HG02884 (cell line): ENCODE results near the gene SMARCC1.

ENCODE experiments used
- ATAC-seq: cut with Tn5 transposase; IDR thresholded peaks from one replicate; pipeline ENCODE4 v1.9.1; 2021; ENCODE audit warnings: mild to moderate bottlenecking, moderate library complexity; ENCODE audit not compliant: unreplicated experiment

SMARCC1 gene

DNA sequence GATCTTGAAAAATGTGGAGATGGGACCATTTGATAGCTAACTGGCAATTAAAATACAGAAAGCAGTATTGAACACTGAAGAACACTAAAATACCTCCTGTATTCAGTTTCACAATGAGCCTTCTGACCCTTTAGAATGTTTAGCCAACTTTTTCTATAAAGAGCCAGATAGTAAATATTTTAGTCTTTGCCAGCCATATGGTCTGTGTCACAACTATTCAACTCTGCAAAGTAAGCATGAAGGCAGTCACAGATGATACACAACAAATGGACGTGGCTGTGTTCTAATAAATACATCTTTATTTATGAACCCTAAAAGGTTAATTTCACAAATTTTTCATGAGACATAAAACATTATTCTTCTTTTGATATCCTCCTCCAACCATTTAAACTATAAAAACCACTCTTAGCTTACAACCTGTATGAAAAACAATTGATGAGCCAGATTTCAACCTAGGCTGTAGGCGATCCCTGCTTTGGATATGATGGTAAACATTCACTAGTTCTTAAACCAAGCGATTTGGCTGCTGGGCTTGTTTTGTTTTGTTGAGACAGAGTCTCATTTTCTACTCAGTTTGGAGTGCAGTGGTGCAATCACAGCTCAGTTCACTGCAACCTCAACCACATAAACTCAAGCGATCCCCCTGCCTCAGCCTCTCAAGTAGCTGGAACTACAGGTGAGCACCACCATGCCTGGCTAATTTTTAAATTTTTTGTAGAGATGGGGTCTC lies 189.5 kb downstream of the SMARCC1 start:
- ATAC-seq: no peak

DNA sequence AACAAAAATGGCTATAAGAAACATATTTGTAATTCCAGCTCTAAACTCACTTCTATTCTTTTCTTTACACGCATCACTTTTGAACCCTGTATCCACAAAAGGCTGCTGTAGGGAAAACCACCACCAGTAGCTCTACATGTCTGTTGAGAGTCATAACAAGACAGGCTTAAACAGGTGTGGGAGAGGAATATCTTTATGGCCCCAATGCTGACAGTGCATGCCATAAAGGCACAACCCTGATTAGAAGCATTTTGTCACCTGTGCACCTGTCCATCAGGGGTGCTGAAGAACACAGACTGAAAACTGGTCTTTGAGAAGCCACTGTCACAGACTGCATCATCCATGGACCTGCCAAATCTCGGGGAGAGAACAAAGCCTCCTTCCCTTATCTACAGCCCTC lies 191.5 kb downstream of the SMARCC1 start:
- no peak for ATAC-seq

DNA sequence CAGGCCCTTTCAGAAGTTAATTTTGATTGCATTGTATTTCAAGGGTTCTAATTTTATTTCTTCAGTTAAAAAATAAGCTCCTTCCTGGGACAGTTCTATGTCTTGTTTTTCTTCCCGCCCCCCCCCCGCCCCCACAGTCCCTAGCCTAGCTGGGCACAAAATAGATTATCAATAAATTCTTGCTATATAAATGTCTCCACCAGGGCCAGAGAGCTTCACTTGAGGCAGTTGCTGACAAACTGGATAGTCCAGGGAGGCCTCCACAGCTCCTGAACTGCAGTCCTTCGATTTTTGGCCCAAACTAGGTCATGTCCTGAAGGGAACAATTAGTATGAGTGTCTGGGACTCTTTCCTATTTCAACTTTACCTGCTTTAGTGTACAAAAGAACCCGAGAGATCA lies 193.1 kb downstream of the SMARCC1 start:
- no peak for ATAC-seq

DNA sequence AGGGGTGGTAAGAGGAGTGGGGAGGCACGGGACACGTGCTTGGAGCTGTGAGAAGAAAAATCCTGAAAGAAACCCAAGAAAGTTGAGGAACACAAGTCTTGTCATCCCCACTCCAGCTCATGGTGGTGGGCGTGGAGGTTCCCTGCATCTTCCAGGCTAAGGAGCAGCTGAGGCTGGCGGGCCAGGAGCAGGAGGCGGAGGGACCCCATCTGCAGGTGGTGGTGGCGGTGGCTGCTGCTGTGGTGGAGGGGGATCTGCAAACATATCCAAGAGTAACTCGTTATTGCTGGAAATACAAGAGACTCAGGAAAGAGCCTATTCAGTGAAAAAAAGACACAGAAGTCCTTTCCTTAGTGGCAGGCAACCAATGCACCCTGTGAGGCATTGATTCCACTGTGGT lies 193.6 kb downstream of the SMARCC1 start:
- ATAC-seq: no peak

DNA sequence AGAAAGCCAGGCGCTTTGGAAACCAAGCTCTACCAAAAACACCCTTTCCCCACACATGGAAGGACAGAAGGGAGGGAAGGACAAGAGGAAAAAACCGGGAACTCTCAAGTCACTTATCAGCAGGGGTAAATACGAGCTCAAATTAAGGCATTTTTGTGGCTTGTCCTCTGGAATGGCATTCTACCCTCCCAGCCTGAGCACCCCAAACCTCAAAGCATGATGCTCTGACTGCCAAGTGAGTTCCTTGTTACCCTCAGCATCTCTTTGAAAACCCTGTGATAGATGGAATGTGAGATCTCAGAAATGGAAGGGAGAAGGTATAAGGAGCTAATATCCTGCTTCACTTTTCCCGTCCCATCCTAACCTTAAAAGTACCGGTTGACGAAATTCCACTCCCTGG lies 194.9 kb downstream of the SMARCC1 start:
- no peak for ATAC-seq

DNA sequence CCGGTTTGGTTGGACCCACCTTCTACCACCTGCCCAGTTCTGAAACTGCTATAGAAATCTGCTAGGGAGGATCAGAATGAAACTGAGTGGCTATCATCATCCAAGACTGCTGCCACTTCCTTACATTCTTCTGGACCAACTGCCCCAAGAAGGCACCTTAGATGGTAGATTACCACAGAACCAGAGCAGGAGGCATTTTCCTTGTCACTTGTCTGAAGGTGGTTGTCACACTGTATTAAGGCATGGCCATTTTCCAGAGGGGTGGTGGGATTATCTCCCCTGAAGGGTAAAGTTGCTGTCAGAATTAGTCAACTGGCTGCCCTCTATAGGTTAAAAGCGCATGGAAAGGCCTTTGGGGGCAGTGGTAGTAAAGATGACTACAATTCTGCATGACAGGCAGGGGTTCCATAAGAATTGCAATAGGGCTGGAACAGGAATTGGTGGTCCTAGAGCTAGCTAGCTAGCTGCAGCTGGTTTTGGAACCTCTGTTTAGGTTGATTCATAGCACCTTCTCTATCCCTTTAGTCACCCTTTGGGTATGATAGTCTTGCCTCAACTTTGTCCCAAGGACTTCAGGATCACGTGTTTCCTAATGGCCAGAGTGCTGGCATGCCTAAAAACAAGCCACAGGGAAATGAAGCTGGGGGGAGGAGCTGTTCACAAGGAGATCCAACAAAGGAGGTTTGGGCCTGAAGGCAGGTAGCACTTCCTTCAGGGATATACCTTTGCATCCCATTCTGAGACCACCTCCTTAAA lies 198.2 kb downstream of the SMARCC1 start:
- ATAC-seq: no peak

DNA sequence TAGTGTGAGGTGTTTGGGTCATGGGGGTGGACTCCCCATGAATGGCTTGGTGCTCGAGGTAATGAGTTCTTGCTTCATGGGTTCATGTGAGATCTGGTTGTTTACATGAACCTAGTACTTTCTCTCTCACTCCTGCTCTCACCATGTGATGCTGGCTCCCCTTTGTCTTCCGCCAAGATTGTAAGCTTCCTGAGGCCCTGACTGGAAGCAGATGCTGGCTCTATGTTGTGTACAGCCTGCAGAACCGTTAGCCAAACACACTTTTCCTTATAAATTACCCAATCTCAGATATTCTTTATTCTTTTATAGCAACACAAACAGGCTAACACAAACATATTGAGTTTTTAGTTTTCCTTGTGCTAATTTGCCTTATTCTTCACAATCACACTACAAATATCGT lies 199.9 kb downstream of the SMARCC1 start:
- ATAC-seq: no peak

DNA sequence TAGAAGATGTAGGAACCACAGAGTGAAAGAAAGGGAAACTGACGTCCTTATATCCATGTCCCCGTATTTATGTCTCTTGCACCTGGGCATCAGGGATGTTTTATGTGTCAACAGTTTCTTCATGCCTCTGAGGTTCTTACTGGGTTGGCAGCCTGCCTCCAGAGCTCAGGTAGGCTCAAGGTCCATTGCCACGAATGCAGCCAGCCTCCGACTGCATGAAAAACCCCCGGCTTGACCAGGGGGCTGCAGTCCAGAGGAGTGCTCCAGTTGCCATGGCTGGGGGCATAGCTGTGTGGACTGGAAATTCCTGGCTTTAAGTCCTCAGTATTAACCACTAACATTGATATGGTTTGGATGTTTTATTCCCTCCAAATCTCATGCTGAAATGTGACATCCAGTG lies 200.3 kb downstream of the SMARCC1 start:
- no peak for ATAC-seq

DNA sequence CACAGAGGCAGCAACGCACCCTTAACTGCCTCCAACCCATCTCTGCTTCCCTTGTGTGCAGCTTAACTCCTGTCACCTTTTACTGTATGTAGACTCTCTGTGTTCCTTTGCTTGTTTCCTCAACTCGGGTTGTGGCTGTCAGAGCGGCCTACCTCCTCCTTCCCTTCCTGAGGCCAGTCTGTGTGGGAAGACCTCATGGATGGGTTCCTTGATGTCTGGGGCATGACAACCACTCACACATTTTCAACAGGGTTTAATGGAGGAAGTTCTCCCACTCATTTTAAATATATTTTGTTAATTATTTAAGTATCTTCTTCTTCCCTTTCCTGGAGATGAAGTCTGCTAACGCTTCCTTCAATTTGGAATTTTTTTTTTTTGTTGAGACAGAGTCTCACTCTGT lies 201.2 kb downstream of the SMARCC1 start:
- ATAC-seq: no peak

DNA sequence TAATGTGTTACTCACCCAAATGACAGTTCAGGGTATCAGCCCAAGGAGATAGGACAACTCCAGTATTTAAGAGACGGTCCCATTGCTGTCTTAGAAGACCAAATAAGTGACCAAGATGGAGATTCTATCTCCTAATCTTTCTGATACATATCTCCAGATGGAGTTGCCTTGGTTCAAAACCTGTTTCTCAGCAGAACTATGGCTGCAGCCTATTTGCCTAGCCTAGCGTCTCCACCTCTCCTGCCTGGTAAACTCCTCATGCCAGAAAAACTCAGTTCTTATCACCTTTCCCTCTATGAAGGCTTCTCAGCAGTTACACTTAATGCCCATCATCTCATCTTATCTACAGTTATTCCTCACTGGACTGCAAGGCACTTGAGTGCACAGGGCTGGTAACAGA lies 201.8 kb downstream of the SMARCC1 start:
- ATAC-seq: no peak

DNA sequence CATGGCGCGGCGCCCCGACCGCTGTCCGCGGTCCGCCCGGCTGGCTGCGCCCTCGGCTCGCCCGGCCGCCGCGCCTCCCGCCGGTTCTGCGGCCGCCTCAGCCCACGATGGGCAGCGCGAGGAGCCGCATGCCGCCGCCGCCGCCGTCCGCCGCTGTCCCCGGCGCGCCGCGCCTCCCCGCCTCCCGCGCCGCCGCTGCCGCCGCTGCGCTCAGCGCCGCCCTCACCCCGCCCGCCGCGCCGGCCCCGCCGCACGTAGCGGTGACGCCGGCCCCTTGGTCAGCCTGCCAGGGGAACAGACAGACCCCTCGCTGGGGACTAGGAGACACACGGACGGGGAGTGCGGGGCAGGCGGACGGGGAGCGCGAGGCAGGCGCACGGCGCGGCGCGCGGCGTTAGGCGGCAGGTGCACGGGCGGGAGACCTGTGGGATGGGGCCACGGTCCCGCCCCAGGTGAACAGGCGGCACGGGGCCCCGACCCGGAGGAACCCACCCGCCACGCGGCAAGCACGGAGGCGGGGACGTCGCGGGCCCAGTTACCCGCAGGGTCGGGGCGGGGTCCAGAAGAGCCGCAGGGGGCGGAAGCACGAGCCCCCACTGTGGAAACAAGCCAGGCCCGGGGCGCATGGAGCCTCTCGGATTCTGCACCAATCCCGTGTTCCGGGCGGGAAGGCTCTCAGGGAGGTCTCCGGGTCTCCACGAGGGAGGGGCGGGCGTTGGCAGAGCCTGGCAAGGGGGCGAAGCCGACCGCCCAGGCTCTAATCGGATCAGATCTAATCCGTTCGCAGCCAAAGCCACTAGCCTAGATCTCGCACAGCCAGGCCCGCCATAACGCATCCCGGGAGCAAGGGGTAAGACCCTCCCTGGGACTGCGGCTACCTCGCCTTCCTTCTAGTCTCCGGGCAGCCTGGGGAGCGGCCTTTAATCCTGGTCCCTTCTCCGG lies 202.7 kb downstream of the SMARCC1 start, which contains the start of gene CSPG5:
TSS of gene CSPG5 (minus strand) at position 175 of the 942 bp plus-strand sequence. CDS start at position 3, 172 bp downstream.
- ATAC-seq: no peak

DNA sequence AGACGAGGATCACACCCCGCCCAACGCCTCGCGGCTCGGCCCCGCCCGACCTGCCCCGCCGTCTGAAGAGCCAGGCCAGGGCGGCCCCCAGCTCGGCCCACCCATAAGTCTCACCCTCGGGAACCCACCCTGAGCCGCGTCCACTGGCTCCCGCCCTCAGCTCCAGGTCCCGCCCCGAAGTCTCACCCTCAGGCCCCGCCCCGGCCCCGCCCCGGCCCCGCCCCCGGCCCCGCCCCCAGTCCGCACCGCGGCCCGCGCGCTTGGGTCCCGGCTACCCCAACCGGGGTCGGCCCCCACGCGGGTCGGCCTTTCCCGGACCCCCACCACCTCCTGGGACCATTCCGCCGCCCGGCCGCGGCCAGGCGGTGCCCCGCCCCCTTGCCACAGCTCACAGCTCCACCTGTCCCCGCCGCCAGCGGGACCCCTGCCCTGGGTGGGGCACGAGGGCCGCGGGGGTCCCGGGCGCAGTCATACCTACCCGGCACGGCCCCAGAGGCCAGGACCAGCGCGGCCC lies 203.5 kb downstream of the SMARCC1 start:
- ATAC-seq: no peak

DNA sequence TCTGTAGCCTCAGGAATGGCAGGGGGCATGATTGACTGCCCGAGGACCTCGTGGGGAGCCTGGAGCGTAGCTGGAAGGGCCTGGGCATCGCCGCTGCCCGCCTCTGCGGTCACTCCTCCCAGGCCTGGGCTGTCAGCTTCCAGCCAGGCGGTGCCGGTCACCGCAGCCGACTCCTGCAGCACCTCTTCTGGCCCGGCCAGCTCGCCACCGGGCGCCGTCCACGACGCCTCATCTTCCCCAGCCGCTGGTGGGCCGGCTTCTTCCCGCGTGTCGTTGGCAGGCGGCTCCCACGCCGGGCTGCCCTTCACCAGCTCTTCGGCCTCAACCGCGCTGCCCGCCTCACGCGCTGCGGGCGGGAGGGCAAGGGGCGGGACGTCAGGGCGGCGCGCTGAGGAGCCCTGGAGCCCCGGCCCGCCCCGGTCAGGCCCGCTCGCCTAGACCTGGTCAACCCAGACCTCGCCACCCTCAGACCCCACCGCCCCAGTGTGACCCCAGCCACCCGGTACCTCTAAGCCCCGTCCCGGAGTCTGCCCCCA lies 204.0 kb downstream of the SMARCC1 start:
- no peak for ATAC-seq

DNA sequence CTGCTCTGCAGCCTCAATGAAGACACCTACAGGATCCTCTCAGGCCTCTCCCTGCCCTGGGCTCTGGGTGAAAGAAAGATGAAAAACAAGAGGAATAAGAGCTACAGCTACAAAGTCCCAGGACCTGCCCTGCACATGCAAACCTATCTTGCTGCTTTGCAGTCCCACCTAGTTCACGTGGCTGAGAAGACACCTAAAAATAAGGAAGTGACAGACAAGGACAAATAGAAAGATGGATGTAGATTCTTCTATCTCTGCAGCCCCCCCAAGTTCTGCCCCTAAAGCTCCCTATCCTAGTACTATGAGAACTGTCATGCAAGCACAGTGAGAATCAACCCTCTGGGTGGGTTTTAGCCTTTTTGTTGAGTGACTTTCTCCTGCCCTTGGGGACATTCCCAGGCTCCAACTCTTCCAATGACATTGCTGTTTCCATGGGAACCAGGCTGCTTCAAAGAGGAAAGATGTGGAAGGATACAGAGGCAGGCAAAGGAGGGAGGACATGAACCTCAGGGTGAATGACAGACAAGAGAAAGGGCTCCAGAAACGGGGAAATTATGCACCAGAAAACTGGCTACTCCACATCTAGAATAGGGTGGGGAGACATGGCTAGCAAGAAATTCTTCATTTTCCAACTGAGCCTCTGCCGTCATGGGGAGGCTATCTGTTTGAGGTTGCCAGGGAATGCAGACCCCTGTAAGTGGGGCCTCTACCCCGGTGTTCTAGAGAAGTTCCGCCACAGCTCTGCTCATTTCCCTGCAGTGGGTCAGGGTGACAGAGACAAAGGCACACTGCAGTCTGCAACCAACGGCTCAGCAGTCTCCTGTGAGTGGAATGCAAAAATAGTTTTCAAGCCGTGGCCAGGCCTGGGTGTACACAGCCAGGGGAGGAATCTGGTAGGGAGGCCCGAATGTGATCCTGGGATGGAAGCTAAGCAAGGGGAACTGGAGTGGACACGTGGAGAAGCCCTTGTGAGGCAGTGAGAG lies 208.2 kb downstream of the SMARCC1 start:
- no peak for ATAC-seq

DNA sequence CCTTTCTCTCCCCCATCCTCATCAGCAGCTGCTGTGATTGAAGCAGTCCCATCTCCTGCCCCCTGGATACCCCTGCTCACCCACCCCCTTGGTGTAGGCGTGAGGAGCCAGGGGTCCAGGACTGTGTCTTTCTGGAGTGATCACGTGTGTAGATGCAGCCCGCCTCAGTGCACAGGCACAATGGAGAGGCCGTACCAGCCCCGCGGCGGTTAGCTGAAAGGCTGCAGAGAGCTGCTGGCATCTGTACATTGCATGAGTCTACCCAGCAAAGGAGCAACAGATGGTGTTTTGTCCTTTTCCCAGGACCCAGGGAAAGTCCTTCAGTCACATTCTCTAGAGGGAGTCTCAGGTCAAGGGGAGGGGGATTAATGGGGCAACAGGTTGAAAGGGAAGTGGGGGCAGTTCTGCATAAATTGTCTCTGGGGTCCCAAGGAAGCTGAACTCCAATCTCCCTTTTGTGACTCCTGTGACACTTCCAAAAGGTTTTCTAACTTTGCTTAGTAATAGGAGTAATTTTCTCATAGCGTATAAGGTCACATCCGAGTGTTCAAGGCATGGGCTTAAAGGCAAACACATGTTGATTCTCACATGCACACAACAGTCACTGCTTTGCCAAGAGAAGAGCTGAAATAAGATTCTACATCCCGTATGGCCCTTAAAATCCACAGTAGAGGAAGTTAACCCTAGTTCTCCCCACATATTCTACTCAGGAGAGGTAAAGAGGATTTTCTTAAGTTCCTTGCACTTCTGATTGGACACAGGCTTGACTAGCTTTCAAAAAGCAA lies 210.1 kb downstream of the SMARCC1 start:
- ATAC-seq: no peak

DNA sequence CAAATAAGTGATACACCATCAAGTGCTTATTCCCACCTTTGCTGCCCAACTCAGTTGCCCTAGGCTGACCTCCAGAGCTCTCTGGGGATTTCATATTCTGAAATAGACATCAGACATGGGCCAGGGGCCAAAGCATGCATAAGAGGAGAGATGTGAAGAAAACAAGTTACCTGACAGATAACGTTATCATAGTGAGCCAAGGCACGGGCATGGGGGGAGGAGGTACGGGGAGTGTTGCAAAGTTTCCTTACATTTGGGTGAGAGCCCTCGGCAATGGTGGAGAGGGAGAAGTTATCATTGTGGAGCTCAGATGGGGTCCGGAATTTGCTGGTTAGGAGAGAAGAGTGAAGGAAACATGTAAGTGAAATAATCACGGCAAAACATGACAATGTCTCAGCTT lies 212.8 kb downstream of the SMARCC1 start:
- no peak for ATAC-seq

DNA sequence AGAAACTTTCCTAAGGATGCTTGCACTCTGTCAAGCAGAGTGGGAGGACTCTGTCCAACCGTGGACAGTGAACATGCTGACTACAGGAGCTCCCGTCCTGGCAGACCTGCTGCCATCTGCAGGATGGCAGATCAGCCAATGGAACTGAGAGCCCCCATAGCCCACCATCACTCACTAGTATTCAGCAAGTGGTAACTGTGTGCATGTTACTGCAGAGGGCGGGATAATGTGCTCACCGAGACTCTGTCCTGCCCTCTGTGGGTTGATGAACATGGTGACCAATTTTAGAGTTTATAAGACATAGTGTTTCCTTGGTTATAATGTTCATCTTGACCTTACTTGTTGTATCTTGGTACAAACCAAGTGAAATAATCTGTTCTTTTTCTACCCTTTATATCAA lies 214.5 kb downstream of the SMARCC1 start:
- ATAC-seq: no peak

DNA sequence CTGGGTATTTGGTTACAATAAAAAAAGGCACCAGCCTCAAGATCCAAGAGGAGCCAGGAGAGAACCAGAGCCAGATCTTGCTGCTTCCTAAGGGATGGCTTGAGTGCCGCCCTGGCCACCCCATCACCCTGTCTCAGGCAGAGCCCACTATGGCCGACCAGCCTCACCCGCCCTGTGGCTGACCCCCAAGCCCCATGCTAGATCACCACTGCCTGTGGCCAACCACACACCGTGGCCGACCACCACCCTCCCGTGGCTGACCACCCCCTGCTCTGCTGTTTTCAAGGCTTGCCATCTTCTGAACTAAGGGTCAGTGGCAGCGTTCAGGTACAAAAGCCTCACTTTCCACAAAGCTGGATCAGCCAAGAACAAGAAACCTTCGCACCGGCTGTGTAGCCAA lies 215.0 kb downstream of the SMARCC1 start:
- no peak for ATAC-seq
